ENCODE data around the gene SGK2.

DNA sequence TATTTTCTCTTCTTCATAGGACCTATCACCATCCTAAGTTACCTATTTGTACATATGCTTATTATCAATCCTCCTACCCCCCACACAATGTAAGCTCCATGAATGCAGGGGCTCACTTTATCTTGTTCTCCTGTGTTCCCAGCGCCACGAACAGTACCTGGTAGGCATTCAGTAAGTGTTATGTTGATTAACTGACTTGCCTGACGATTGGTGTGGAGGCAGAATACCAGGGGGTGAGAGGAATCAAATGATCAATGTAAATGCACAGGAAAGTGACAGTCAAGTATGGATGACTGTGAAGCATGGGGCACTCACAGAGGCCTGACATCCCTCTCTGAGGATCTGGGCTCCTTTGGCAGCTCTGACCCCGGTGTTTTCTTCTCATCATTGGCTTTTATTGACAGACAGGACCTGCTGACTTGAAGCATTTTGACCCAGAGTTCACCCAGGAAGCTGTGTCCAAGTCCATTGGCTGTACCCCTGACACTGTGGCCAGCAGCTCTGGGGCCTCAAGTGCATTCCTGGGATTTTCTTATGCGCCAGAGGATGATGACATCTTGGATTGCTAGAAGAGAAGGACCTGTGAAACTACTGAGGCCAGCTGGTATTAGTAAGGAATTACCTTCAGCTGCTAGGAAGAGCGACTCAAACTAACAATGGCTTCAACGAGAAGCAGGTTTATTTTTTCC is 25.8 kb downstream of the SGK2 start:
- TF ChIP-seq, protein P1, sequence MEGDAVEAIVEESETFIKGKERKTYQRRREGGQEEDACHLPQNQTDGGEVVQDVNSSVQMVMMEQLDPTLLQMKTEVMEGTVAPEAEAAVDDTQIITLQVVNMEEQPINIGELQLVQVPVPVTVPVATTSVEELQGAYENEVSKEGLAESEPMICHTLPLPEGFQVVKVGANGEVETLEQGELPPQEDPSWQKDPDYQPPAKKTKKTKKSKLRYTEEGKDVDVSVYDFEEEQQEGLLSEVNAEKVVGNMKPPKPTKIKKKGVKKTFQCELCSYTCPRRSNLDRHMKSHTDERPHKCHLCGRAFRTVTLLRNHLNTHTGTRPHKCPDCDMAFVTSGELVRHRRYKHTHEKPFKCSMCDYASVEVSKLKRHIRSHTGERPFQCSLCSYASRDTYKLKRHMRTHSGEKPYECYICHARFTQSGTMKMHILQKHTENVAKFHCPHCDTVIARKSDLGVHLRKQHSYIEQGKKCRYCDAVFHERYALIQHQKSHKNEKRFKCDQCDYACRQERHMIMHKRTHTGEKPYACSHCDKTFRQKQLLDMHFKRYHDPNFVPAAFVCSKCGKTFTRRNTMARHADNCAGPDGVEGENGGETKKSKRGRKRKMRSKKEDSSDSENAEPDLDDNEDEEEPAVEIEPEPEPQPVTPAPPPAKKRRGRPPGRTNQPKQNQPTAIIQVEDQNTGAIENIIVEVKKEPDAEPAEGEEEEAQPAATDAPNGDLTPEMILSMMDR (IDR thresholded peaks at IDR 0.05; ENCODE audit: insufficient read depth, low read length), result no peak
- no peak for TF ChIP-seq POLR2AphosphoS5 (IDR thresholded peaks at IDR 0.05; ENCODE audit: low read depth)
- no peak for TF ChIP-seq GABPA (IDR thresholded peaks at IDR 0.05; ENCODE audit: low read depth)
- TF ChIP-seq, protein P2, sequence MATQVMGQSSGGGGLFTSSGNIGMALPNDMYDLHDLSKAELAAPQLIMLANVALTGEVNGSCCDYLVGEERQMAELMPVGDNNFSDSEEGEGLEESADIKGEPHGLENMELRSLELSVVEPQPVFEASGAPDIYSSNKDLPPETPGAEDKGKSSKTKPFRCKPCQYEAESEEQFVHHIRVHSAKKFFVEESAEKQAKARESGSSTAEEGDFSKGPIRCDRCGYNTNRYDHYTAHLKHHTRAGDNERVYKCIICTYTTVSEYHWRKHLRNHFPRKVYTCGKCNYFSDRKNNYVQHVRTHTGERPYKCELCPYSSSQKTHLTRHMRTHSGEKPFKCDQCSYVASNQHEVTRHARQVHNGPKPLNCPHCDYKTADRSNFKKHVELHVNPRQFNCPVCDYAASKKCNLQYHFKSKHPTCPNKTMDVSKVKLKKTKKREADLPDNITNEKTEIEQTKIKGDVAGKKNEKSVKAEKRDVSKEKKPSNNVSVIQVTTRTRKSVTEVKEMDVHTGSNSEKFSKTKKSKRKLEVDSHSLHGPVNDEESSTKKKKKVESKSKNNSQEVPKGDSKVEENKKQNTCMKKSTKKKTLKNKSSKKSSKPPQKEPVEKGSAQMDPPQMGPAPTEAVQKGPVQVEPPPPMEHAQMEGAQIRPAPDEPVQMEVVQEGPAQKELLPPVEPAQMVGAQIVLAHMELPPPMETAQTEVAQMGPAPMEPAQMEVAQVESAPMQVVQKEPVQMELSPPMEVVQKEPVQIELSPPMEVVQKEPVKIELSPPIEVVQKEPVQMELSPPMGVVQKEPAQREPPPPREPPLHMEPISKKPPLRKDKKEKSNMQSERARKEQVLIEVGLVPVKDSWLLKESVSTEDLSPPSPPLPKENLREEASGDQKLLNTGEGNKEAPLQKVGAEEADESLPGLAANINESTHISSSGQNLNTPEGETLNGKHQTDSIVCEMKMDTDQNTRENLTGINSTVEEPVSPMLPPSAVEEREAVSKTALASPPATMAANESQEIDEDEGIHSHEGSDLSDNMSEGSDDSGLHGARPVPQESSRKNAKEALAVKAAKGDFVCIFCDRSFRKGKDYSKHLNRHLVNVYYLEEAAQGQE (IDR thresholded peaks at IDR 0.05; ENCODE audit: insufficient replicate concordance, low read depth), result no peak
